Measurements from ENCODE around the gene ACE.
A peak's percentile ranks its signal among the peaks of the same experiment; 100 is the strongest.

- no peak for TF ChIP-seq POLR2A (IDR thresholded peaks at IDR 0.05)
- TF ChIP-seq, protein P1, sequence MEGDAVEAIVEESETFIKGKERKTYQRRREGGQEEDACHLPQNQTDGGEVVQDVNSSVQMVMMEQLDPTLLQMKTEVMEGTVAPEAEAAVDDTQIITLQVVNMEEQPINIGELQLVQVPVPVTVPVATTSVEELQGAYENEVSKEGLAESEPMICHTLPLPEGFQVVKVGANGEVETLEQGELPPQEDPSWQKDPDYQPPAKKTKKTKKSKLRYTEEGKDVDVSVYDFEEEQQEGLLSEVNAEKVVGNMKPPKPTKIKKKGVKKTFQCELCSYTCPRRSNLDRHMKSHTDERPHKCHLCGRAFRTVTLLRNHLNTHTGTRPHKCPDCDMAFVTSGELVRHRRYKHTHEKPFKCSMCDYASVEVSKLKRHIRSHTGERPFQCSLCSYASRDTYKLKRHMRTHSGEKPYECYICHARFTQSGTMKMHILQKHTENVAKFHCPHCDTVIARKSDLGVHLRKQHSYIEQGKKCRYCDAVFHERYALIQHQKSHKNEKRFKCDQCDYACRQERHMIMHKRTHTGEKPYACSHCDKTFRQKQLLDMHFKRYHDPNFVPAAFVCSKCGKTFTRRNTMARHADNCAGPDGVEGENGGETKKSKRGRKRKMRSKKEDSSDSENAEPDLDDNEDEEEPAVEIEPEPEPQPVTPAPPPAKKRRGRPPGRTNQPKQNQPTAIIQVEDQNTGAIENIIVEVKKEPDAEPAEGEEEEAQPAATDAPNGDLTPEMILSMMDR (IDR thresholded peaks at IDR 0.05) = peak; percentile 69 to 90 (median 84)
- no peak for TF ChIP-seq POLR2AphosphoS5 (IDR thresholded peaks at IDR 0.05)
Measured at GRCh38 chr17:63478814-63479494, 2.1 kb downstream of the ACE start.
